Measurements from ENCODE around the gene LSM4. TPM values are rescaled to one million over a fixed set of nuclear protein-coding genes. Genes with fewer than 3 reads are reported as not detected.

LSM4 gene
- total and polyA plus RNA-seq, 2 of the 13 experiments (the other 11 are each of a cell fraction or from before 2014, with no cell fraction given), result 65.8 to 166 TPM

DNA sequence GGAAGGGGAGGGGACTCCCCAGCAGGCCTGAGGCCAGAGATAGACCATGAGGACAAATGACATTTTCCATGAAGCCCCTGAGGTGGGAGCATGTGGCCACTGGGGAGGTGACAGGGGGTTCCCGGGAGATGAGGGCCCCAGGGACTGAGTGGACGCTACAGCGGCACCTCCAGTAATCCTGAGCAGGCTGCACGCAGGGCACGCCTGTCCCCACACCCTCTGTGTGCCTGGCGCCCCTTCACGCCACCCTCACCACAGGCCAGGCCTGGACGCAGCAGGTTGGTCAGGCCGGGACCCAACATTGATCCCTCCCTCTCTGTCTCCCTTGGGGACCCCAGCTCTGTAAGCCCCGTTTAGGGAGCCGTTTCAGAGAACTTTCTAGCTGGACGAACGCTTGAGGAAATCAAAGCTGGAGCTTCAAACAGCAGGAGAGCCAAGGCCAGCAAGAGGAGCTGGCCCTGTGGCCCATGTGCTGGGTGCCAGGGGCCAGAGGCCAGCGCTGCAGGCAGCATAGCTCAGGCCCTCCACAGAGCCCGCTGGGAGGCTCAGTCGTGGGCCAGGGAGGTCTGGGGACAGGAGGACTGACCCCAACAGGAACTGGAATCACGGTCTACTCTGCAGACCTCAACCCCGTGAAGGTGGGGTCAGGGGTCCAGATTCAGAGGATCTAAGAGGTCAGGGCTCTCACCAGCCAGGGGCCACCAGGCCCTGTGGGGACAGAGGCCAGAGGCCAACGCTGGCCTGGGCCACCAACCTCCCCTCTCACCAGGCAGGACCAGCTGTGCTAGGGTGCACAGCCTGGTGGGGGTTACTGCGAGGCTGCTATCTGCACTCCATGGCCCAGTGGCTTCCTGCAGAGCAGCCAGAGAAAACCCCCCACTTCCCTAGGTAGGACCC lies 14.6 kb downstream of the LSM4 start (continued):
- TF ChIP-seq ARNT2 (CRISPR knock-in tag; IDR thresholded peaks at IDR 0.05; ENCODE audit: low read depth) (no peak), SCMH1 (CRISPR knock-in tag; IDR thresholded peaks at IDR 0.05; ENCODE audit: borderline replicate concordance) (no peak), ZNF556 (CRISPR knock-in tag; IDR thresholded peaks at IDR 0.05; ENCODE audit: borderline replicate concordance) (no peak), POLR2A (IDR thresholded peaks at IDR 0.05; ENCODE audit: insufficient read depth in 1 of 2, low read depth in 2 of 2, low read length in 2 of 2) (no peak), ZBTB8A (CRISPR knock-in tag; IDR thresholded peaks at IDR 0.05; ENCODE audit: borderline replicate concordance, low read depth) (no peak), CBFB (CRISPR knock-in tag; IDR thresholded peaks at IDR 0.05) (no peak), ZNF614 (CRISPR knock-in tag; IDR thresholded peaks at IDR 0.05; ENCODE audit: borderline replicate concordance) (no peak), TAF1 (CRISPR knock-in tag; IDR thresholded peaks at IDR 0.05) (no peak), ZNF780A (CRISPR knock-in tag; IDR thresholded peaks at IDR 0.05) (no peak), ZNF790 (CRISPR knock-in tag; IDR thresholded peaks at IDR 0.05; ENCODE audit: borderline replicate concordance) (no peak), KDM4B (CRISPR knock-in tag; IDR thresholded peaks at IDR 0.05) (no peak), MIXL1 (CRISPR knock-in tag; IDR thresholded peaks at IDR 0.05) (no peak), ZNF572 (CRISPR knock-in tag; IDR thresholded peaks at IDR 0.05) (no peak; the same call in 1 of the 2 replicates), FOXM1 (CRISPR knock-in tag; IDR thresholded peaks at IDR 0.05) (no peak), NR2F6 (IDR thresholded peaks at IDR 0.05) (peak; percentile 39), NR2F6 (CRISPR knock-in tag; IDR thresholded peaks at IDR 0.05) (0 out of 2 replicates have a peak, but pooled peaks have one; percentile 5), HMGA1 (CRISPR knock-in tag; conservative IDR thresholded peaks at IDR 0.05) (no peak), HNRNPH1 (optimal IDR thresholded peaks at IDR 0.05; ENCODE audit: low read depth, low read length) (no peak), ZNF44 (CRISPR knock-in tag; IDR thresholded peaks at IDR 0.05) (no peak)
- TF ChIP-seq, protein P1, sequence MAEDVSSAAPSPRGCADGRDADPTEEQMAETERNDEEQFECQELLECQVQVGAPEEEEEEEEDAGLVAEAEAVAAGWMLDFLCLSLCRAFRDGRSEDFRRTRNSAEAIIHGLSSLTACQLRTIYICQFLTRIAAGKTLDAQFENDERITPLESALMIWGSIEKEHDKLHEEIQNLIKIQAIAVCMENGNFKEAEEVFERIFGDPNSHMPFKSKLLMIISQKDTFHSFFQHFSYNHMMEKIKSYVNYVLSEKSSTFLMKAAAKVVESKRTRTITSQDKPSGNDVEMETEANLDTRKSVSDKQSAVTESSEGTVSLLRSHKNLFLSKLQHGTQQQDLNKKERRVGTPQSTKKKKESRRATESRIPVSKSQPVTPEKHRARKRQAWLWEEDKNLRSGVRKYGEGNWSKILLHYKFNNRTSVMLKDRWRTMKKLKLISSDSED (CRISPR knock-in tag; IDR thresholded peaks at IDR 0.05), result no peak
- TF ChIP-seq, protein P2, sequence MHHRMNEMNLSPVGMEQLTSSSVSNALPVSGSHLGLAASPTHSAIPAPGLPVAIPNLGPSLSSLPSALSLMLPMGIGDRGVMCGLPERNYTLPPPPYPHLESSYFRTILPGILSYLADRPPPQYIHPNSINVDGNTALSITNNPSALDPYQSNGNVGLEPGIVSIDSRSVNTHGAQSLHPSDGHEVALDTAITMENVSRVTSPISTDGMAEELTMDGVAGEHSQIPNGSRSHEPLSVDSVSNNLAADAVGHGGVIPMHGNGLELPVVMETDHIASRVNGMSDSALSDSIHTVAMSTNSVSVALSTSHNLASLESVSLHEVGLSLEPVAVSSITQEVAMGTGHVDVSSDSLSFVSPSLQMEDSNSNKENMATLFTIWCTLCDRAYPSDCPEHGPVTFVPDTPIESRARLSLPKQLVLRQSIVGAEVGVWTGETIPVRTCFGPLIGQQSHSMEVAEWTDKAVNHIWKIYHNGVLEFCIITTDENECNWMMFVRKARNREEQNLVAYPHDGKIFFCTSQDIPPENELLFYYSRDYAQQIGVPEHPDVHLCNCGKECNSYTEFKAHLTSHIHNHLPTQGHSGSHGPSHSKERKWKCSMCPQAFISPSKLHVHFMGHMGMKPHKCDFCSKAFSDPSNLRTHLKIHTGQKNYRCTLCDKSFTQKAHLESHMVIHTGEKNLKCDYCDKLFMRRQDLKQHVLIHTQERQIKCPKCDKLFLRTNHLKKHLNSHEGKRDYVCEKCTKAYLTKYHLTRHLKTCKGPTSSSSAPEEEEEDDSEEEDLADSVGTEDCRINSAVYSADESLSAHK (CRISPR knock-in tag; IDR thresholded peaks at IDR 0.05; ENCODE audit: borderline replicate concordance), result no peak
- TF ChIP-seq, protein P3, sequence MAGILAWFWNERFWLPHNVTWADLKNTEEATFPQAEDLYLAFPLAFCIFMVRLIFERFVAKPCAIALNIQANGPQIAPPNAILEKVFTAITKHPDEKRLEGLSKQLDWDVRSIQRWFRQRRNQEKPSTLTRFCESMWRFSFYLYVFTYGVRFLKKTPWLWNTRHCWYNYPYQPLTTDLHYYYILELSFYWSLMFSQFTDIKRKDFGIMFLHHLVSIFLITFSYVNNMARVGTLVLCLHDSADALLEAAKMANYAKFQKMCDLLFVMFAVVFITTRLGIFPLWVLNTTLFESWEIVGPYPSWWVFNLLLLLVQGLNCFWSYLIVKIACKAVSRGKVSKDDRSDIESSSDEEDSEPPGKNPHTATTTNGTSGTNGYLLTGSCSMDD (CRISPR knock-in tag; IDR thresholded peaks at IDR 0.05), result no peak
